OCI-LY1 (cell line): ENCODE results near the gene SMIM41.

Source experiments
- H2AFZ ChIP-seq: fragments of 200-600 bp; sonication (generic), shearing (Covaris generic); 2 replicates; pipeline ENCODE4 v1.6.0; 2014; ENCODE audit warnings: antibody characterized with exemption, mild to moderate bottlenecking, low read length
- H3F3A ChIP-seq: fragments of 200-600 bp; sonication (generic), shearing (Covaris generic); 2 replicates; pipeline ENCODE4 v1.6.0; 2014; ENCODE audit warnings: mild to moderate bottlenecking, antibody characterized with exemption, low read length, moderate library complexity; ENCODE audit not compliant: insufficient read depth
- H3K27ac ChIP-seq: fragments of 200-600 bp; sonication (generic); 2 replicates; pipeline ENCODE4 v1.5.1; 2014; ENCODE audit warnings: low read length, mixed run types, mild to moderate bottlenecking, low read depth; ENCODE audit not compliant: poor library complexity, severe bottlenecking
- H3K27me3 ChIP-seq: fragments of 200-600 bp; sonication (generic); 2 replicates; pipeline ENCODE4 v1.6.0; 2014; ENCODE audit warnings: antibody characterized with exemption, mild to moderate bottlenecking, low read length, moderate library complexity; ENCODE audit not compliant: insufficient read depth
- H3K36me3 ChIP-seq: fragments of 200-600 bp; sonication (generic); 2 replicates; pipeline ENCODE4 v1.6.1; 2014; ENCODE audit warnings: mild to moderate bottlenecking, antibody characterized with exemption, low read length, moderate library complexity, mixed read lengths; ENCODE audit not compliant: insufficient read depth
- H3K4me1 ChIP-seq: fragments of 200-600 bp; sonication (generic); 2 replicates; pipeline ENCODE4 v1.5.1; 2014; ENCODE audit warnings: mild to moderate bottlenecking, low read length, moderate library complexity; ENCODE audit not compliant: insufficient read depth, severe bottlenecking
- H3K4me2 ChIP-seq: fragments of 200-600 bp; sonication (generic), shearing (Covaris generic); 2 replicates; pipeline ENCODE4 v1.6.1; 2014; ENCODE audit warnings: low read length
- H3K4me3 ChIP-seq: fragments of 200-600 bp; sonication (generic); 2 replicates; pipeline ENCODE4 v1.5.1; 2014; ENCODE audit warnings: low read length, low read depth, mild to moderate bottlenecking, mixed read lengths; ENCODE audit not compliant: poor library complexity, severe bottlenecking
- H3K79me2 ChIP-seq: fragments of 200-600 bp; shearing (Covaris generic); 2 replicates; pipeline ENCODE4 v1.6.1; 2016; ENCODE audit warnings: mixed run types, low read length, mixed read lengths; ENCODE audit not compliant: insufficient read depth
- H3K9ac ChIP-seq: fragments of 200-600 bp; sonication (generic), shearing (Covaris generic); 2 replicates; pipeline ENCODE4 v1.6.1; 2014; ENCODE audit warnings: mild to moderate bottlenecking, low read length, mixed read lengths
- H3K9me2 ChIP-seq: fragments of 200-600 bp; sonication (generic), shearing (Covaris generic); 2 replicates; pipeline ENCODE4 v1.6.1; 2014; ENCODE audit warnings: low read depth, mild to moderate bottlenecking, low read length, mixed read lengths
- H3K9me3 ChIP-seq: fragments of 200-600 bp; shearing (Covaris generic); 2 replicates; pipeline ENCODE4 v1.6.1; 2014; ENCODE audit warnings: low read length, mixed read lengths
- H4K20me1 ChIP-seq: fragments of 200-600 bp; sonication (generic), shearing (Covaris generic); 2 replicates; pipeline ENCODE4 v1.6.0; 2016; ENCODE audit warnings: mild to moderate bottlenecking, low read length; ENCODE audit not compliant: insufficient read depth
- CTCF ChIP-seq: fragments of 200-600 bp; sonication (generic), shearing (Covaris generic); IDR thresholded peaks from 2 replicates; pipeline ENCODE4 v1.5.1; 2017; ENCODE audit warnings: mild to moderate bottlenecking, antibody characterized with exemption, low read length, moderate library complexity, mixed read lengths
- EZH2 ChIP-seq: fragments of 200-600 bp; sonication (generic), shearing (Covaris generic); IDR thresholded peaks from 2 replicates; pipeline ENCODE4 v1.8.0; 2017; ENCODE audit warnings: borderline replicate concordance, mixed run types, mild to moderate bottlenecking, antibody characterized with exemption, low read length, moderate library complexity, mixed read lengths

The SMIM41 gene

GRCh38 chr12:52126050-52126604 lies 46.6 kb downstream of the SMIM41 start:
- Histone ChIP-seq H3K9me2 (no peaks in the 10 kb centered on the region), H3K4me2 (no peak overlapping the region), H3K9me3 (no peaks in the 10 kb centered on the region), H2AFZ (no peak overlapping the region), H3K36me3 (no peaks in the 10 kb centered on the region), H3K4me3 (no peak overlapping the region), H4K20me1 (no peaks in the 10 kb centered on the region), H3K9ac (no peak overlapping the region), H3K27ac (no peak overlapping the region), H3F3A (no peaks in the 10 kb centered on the region; the same call in 1 of the 2 replicates), H3K4me1 (peaks cover 30% of the 10 kb centered on the region), H3K79me2 (no peaks in the 10 kb centered on the region), H3K27me3 (no peaks in the 10 kb centered on the region)
- TF ChIP-seq EZH2: no peak
- no peak for TF ChIP-seq CTCF

DNA sequence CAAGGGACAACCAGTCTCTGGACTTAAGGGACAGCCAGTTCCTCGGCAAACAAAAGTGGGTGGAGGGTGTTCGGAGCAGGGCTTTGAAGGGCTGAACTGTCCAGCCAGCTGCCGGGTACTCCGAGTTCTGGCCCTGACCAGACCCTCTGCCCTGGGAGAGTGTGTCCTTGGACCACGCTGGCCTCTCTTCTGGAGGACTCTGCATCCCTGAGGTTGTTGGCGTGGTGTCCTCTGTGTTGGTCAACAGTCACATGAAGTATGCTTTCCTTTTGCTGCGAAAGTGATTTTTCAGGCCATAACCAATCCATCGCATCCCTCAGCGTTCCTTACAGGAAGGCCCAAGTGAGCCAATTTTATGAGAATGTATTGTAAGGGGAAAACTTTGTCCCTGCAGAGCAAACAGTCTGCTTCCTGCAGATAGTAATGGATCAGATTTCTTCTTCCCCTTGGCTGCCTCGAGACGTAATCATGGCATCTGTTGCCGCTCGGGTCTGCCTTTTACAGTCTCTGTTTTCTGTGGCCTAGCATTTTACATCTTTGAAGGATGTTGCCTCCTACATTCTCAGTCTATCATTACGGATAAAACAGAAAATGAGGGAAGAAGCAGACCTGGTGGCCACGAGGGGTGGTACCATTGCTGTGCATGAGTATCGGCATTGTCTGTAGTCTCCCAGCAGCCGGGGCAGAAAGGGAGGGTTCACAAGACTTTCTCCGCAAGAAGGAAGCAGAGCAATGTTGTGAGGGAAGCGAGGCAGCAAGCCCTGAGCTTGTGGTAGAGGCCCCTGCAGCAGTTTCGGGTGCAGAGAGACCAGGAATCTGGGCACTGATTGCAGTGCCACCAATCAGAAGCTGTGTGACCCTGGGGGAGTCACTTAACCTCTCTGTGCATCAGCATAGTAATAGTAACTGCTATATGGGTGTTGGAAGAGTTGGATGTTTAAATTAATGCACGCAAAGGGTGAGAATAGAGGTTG lies 47.4 kb downstream of the SMIM41 start:
- Histone ChIP-seq H3K4me3 (no peak overlapping the region), H3K9me2 (no peaks in the 10 kb centered on the region), H2AFZ (no peak overlapping the region), H3F3A (no peaks in the 10 kb centered on the region; the same call in 1 of the 2 replicates), H4K20me1 (no peaks in the 10 kb centered on the region), H3K9me3 (no peaks in the 10 kb centered on the region), H3K27me3 (no peaks in the 10 kb centered on the region), H3K27ac (no peak overlapping the region), H3K79me2 (no peaks in the 10 kb centered on the region), H3K4me2 (no peak overlapping the region), H3K9ac (no peak overlapping the region), H3K36me3 (no peaks in the 10 kb centered on the region), H3K4me1 (peaks cover 23% of the 10 kb centered on the region)
- TF ChIP-seq EZH2 (no peak), CTCF (no peak)

GRCh38 chr12:52127683-52128450 lies 48.4 kb downstream of the SMIM41 start:
- Histone ChIP-seq H3F3A (no peaks in the 10 kb centered on the region), H3K27ac (no peak overlapping the region), H3K27me3 (no peaks in the 10 kb centered on the region), H3K9me3 (no peaks in the 10 kb centered on the region), H3K9ac (no peak overlapping the region), H3K79me2 (no peaks in the 10 kb centered on the region), H3K4me3 (no peak overlapping the region), H3K9me2 (no peaks in the 10 kb centered on the region), H3K4me1 (peaks cover 16% of the 10 kb centered on the region), H3K4me2 (no peak overlapping the region), H3K36me3 (no peaks in the 10 kb centered on the region), H2AFZ (no peak overlapping the region), H4K20me1 (no peaks in the 10 kb centered on the region)
- no peak for TF ChIP-seq EZH2
- no peak for TF ChIP-seq CTCF
